Ovary (tissue), 10 donors: ENCODE data around the gene IRS1. TPM values are rescaled to one million over a fixed set of nuclear protein-coding genes. Genes with fewer than 3 reads are reported as not detected.

Experiments used
- DNase-seq, 5 donors: peaks; one replicate each; pipeline ENCODE4 v3.0.0-alpha.2; 2019 to 2020
- H3K27ac ChIP-seq, 2 donors: fragments of 200-600 bp; one replicate each; pipeline versions ENCODE4 v1.5.1 to v1.8.0; 2019 to 2022
- H3K27me3 ChIP-seq: fragments of 200-600 bp; one replicate; pipeline ENCODE4 v1.8.0; 2022
- H3K36me3 ChIP-seq: fragments of 200-600 bp; sonication (generic); one replicate; pipeline ENCODE4 v1.5.1; 2019
- H3K4me1 ChIP-seq: one replicate; pipeline ENCODE4 v1.8.1; 2013; ENCODE audit warnings: mild to moderate bottlenecking, moderate library complexity; ENCODE audit not compliant: insufficient read depth
- H3K4me3 ChIP-seq: fragments of 200-600 bp; sonication (generic); one replicate; pipeline ENCODE4 v1.5.1; 2017
- H3K9me3 ChIP-seq, 2 donors: fragments of 200-600 bp in 1 of 2; sonication (generic) in 1 of 2; one replicate each; pipeline versions ENCODE4 v1.5.1 to v1.8.1; 2013 to 2019; ENCODE audit warnings: mild to moderate bottlenecking in 1 of 2, moderate library complexity in 1 of 2
- CTCF ChIP-seq, 3 donors: fragments of 450-650 bp in 2 of 3; fragments of 200-600 bp in 1 of 3; IDR thresholded peaks; one replicate each; pipeline versions ENCODE4 v1.5.1 to v1.8.0; 2016 to 2022; ENCODE audit warnings: antibody characterized with exemption in 3 of 3, mild to moderate bottlenecking in 1 of 3
- EP300 ChIP-seq: sonication (generic); formaldehyde crosslinking; IDR thresholded peaks from one replicate; pipeline ENCODE4 v1.6.1; 2017; ENCODE audit warnings: antibody characterized with exemption
- POLR2A ChIP-seq: fragments of 450-650 bp; IDR thresholded peaks from one replicate; pipeline ENCODE4 v1.6.1; 2017; ENCODE audit warnings: antibody characterized with exemption, mild to moderate bottlenecking, moderate library complexity
- WGBS, 3 donors: extraction: QIAGEN DNeasy Blood & Tissue Kit in 1 of 3; methylation state at CpG; one replicate each; pipeline versions ENCODE4 v1.1.5 to v1.1.7; 2013 to 2017; 5-methylcytosine and 5-hydroxymethylcytosine counted together
- intact Hi-C, 4 donors: fragments of 100-400 bp; cut with DNase I; formaldehyde crosslinking; loops; one replicate each; pipeline versions ENCODE4 v1.11.0 to v1.15.1; 2022 to 2023
- long read RNA-seq, 3 donors: library from polyadenylated mRNA in 2 of 3; unstranded in 2 of 3; transcript quantifications; one replicate each; pipeline ENCODE4 v2.0.0 and lab custom pipeline, GENCODE V29; 2021 to 2026
- polyA plus RNA-seq, 2 donors: library from polyadenylated mRNA; stranded (reverse); fragments of 200-250 nt in 1 of 2; fragments of 350-450 nt in 1 of 2; fragmentation: Illumina TruSeq in 1 of 2; extraction: RNeasy Lipid Tissue Mini Kit (QIAGEN cat#74804) in 1 of 2; gene quantifications; one replicate each; pipeline ENCODE4 v1.2.3, GENCODE V29; 2013 to 2014
- total RNA-seq, 7 donors: library from RNA; depleted of rRNA in 2 of 7; stranded (reverse); fragments of >200 nt in 2 of 7; fragmentation: NEBNext Ultra II Directional in 3 of 7; extraction: Animal tissue kit (Norgen Biotek cat#: 25700) in 3 of 7; gene quantifications; one replicate each; pipeline versions ENCODE4 v1.1.0 to v1.2.4, GENCODE V29; 2016 to 2023
- donor health status: DM: no; HTN: no; CAD: no; lungs with moderate emphysema.
- donor health status: DM: no; HTN: no; CAD: no.
- donor health status: Bipolar disorder and iron deficiency.
- donor health status: DM: yes; HTN: yes; CAD: no.
- donor health status: DM: no; HTN: no; CAD: no.
- donor health status: DM: yes; HTN: yes; CAD: no.

The IRS1 gene, protein sequence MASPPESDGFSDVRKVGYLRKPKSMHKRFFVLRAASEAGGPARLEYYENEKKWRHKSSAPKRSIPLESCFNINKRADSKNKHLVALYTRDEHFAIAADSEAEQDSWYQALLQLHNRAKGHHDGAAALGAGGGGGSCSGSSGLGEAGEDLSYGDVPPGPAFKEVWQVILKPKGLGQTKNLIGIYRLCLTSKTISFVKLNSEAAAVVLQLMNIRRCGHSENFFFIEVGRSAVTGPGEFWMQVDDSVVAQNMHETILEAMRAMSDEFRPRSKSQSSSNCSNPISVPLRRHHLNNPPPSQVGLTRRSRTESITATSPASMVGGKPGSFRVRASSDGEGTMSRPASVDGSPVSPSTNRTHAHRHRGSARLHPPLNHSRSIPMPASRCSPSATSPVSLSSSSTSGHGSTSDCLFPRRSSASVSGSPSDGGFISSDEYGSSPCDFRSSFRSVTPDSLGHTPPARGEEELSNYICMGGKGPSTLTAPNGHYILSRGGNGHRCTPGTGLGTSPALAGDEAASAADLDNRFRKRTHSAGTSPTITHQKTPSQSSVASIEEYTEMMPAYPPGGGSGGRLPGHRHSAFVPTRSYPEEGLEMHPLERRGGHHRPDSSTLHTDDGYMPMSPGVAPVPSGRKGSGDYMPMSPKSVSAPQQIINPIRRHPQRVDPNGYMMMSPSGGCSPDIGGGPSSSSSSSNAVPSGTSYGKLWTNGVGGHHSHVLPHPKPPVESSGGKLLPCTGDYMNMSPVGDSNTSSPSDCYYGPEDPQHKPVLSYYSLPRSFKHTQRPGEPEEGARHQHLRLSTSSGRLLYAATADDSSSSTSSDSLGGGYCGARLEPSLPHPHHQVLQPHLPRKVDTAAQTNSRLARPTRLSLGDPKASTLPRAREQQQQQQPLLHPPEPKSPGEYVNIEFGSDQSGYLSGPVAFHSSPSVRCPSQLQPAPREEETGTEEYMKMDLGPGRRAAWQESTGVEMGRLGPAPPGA (N-terminal part only)
- 10 to 100 TPM; 29.5 to 87.0 (median 45.1) TPM for total RNA-seq
- polyA plus RNA-seq: 10 to 100 TPM; 22.3 to 40.2 TPM
- long read RNA-seq, donor 1, full-length matches to known transcripts: 32 of 38 reads
- long read RNA-seq, donor 1, partial matches to known transcripts: 0 of 38 reads
- long read RNA-seq, donor 1, other reads (novel, unspliced or antisense): 6 of 38 reads
- long read RNA-seq, donor 2, full-length matches to known transcripts: 16 of 16 reads
- long read RNA-seq, donor 2, partial matches to known transcripts: 0 of 16 reads
- long read RNA-seq, donor 2, other reads (novel, unspliced or antisense): 0 of 16 reads
- long read RNA-seq, donor 3, full-length matches to known transcripts: 35 of 65 reads
- long read RNA-seq, donor 3, partial matches to known transcripts: 0 of 65 reads
- long read RNA-seq, donor 3, other reads (novel, unspliced or antisense): 30 of 65 reads

DNA sequence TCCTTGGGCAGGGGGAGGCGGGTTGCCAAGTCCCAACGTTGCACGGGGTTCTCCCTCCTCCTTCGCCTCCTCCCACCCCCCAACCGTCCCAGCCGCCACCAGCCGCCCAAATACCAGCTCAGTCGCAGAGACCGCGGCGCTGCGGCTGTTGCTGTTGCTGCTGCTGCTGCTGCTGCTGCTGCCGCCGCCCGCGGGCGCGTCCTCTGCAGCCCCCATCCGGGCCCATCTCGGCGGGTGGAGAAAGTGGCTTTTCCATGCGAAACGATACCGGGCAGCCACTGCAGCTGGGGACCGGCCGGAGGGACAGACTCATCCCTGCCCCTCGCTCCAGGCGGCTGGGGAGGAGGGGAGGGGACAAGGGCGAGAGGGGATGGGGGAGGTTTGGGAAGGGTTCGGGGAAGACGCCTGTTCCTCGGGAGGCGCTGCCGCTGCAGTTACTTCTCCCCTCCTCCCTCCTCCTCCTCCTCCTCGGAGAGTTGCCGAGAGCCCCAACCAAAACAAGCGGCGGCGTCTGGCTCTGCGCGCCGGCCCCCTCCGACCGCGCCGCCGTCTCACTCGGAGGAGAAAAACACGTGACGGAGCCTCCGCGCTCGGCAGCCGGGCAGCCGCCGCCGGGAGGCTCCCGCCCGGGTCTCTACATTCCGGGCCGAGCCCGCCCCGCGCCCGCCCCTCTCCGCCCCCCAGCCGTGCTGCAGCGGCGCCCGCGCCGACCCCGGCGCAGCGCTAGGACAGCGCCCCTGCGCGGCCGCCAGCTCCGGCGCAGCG, at the start of gene IRS1:
IRS1 (minus strand) TSS at position 610 of the 765 bp plus-strand sequence. CDS start 1,082 bp downstream, outside the sequence.
- Histone ChIP-seq H3K36me3 (no peaks in the 10 kb centered on the region), H3K4me1 (peaks cover 1% of the 10 kb centered on the region), H3K9me3 (no peaks in the 10 kb centered on the region), H3K27me3 (no peaks in the 10 kb centered on the region), H3K27ac (peak within 1 kb of the TSS; percentile 90 to 96), H3K4me3 (peak within 1 kb of the TSS; percentile 93)
- DNase-seq: peak; percentile 82 to 91 (median 87)
- TF ChIP-seq CTCF (IDR thresholded peaks at IDR 0.05) (peak in 2 of 3 donors; percentile 40 to 74), POLR2A (no peak)
- intact Hi-C loops: loop anchor here (2.0 to 10.0 kb wide), 14 partner anchors 47 to 1129 kb away; no protein-coding TSS in a partner anchor
- 0 to 1% (median 1%) methylated on average over 67 to 75 of the region's 82 CpGs for WGBS, 3 donors

- H3K4me1 ChIP-seq: no peaks in the 10 kb centered on the region
- intact Hi-C loops: no loop called here
- H3K36me3 ChIP-seq: no peaks in the 10 kb centered on the region
- WGBS, 3 donors: 89 to 91% (median 90%) methylated on average over 2 of the region's 2 CpGs
- DNase-seq: no peak
- TF ChIP-seq CTCF (IDR thresholded peaks at IDR 0.05) (no peak), EP300 (no peak), POLR2A (no peak)
- H3K27me3 ChIP-seq: no peaks in the 10 kb centered on the region
- H3K9me3 ChIP-seq: no peaks in the 10 kb centered on the region
- no peak overlapping the region for H3K4me3 ChIP-seq
- no peak overlapping the region for H3K27ac ChIP-seq
These were observed 49.7 kb upstream of the IRS1 start for GRCh38 chr2:226849349-226849748.

GRCh38 chr2:226847511-226847910, 47.9 kb upstream of the IRS1 start:
- WGBS, 3 donors: 72 to 75% (median 74%) methylated on average over 2 of the region's 2 CpGs
- H3K36me3 ChIP-seq: no peaks in the 10 kb centered on the region
- no peaks in the 10 kb centered on the region for H3K27me3 ChIP-seq
- TF ChIP-seq CTCF (IDR thresholded peaks at IDR 0.05) (no peak), EP300 (no peak), POLR2A (no peak)
- no peak overlapping the region for H3K4me3 ChIP-seq
- no peaks in the 10 kb centered on the region for H3K4me1 ChIP-seq
- DNase-seq: no peak
- H3K27ac ChIP-seq: no peak overlapping the region
- intact Hi-C loops: no loop called here
- no peaks in the 10 kb centered on the region for H3K9me3 ChIP-seq
